Tibial nerve (tissue), 4 donors: ENCODE data around the gene FOXJ2. TPM values are rescaled to one million over a fixed set of nuclear protein-coding genes. Genes with fewer than 3 reads are reported as not detected.

Source experiments
- DNase-seq, 2 donors: peaks; one replicate each; pipeline ENCODE4 v3.0.0-alpha.2; 2019; ENCODE audit warnings: low spot score in 2 of 2
- H3K27ac ChIP-seq, 4 donors: fragments of 200-600 bp; sonication (generic) in 3 of 4; one replicate each; pipeline ENCODE4 v1.5.1; 2017 to 2019; ENCODE audit warnings: mild to moderate bottlenecking in 1 of 4
- H3K27me3 ChIP-seq, 2 donors: fragments of 200-600 bp; sonication (generic) in 1 of 2; one replicate each; pipeline versions ENCODE4 v1.5.1 to v1.6.0; 2017 to 2019
- H3K36me3 ChIP-seq, 3 donors: fragments of 200-600 bp; sonication (generic); one replicate each; pipeline ENCODE4 v1.5.1; 2018 to 2019
- H3K4me1 ChIP-seq, 4 donors: fragments of 200-600 bp; sonication (generic) in 3 of 4; one replicate each; pipeline ENCODE4 v1.5.1; 2017 to 2019
- H3K4me3 ChIP-seq, 4 donors: fragments of 200-600 bp; sonication (generic) in 3 of 4; one replicate each; pipeline ENCODE4 v1.5.1; 2017 to 2019; ENCODE audit warnings: mild to moderate bottlenecking in 1 of 4, moderate library complexity in 1 of 4
- H3K9me3 ChIP-seq, 4 donors: fragments of 200-600 bp; sonication (generic) in 3 of 4; one replicate each; pipeline ENCODE4 v1.5.1; 2017 to 2019
- CTCF ChIP-seq, 5 experiments: fragments of 200-600 bp in 3 of 5; fragments of 450-650 bp in 2 of 5; sonication (generic) in 3 of 5; IDR thresholded peaks; one replicate each; pipeline ENCODE4 v1.5.1; 2016 to 2019; ENCODE audit warnings: antibody characterized with exemption in 5 of 5, mild to moderate bottlenecking in 3 of 5, moderate library complexity in 2 of 5
- EP300 ChIP-seq, 2 donors: sonication (generic); formaldehyde crosslinking; IDR thresholded peaks; one replicate each; pipeline ENCODE4 v1.6.1; 2017; ENCODE audit warnings: antibody characterized with exemption in 2 of 2, mild to moderate bottlenecking in 1 of 2
- POLR2A ChIP-seq, 2 donors: fragments of 450-650 bp; IDR thresholded peaks; one replicate each; pipeline ENCODE4 v1.6.1; 2017; ENCODE audit warnings: antibody characterized with exemption in 2 of 2, mild to moderate bottlenecking in 2 of 2, moderate library complexity in 2 of 2
- WGBS, 2 donors: methylation state at CpG; one replicate each; pipeline ENCODE4 v1.1.5; 2018; 5-methylcytosine and 5-hydroxymethylcytosine counted together
- total RNA-seq, 4 donors: library from RNA; depleted of rRNA; stranded (reverse); fragments of >200 nt; gene quantifications; one replicate each; pipeline ENCODE4 v1.1.0, GENCODE V29; 2016

Gene FOXJ2
- total RNA-seq, 4 donors from 2014 or later, result 19.4 to 24.7 (median 20.1) TPM

- Histone ChIP-seq H3K27me3 (no peaks in the 10 kb centered on the region), H3K36me3 (no peaks in the 10 kb centered on the region), H3K4me1 (peaks cover 0 to 47% (median 25%) of the 10 kb centered on the region in 4 donors), H3K4me3 (peak overlapping the region; percentile 66 to 99 (median 92)), H3K27ac (peak overlapping the region; percentile 87 to 99 (median 96)), H3K9me3 (no peaks in the 10 kb centered on the region)
- TF ChIP-seq CTCF (IDR thresholded peaks at IDR 0.05), result no peak
- no peak for TF ChIP-seq EP300 (IDR thresholded peaks at IDR 0.05)
- DNase-seq, result no peak
- 44 to 51% methylated on average over 5 of the region's 5 CpGs for WGBS, 2 donors
Measured at GRCh38 chr12:8031872-8032241, 659 bp upstream of the FOXJ2 start.

GRCh38 chr12:8033153-8034044 is 883 bp downstream of the FOXJ2 start:
- TF ChIP-seq EP300 (IDR thresholded peaks at IDR 0.05) (peak in 1 of 2 donors; percentile 68), CTCF (IDR thresholded peaks at IDR 0.05) (no peak), POLR2A (IDR thresholded peaks at IDR 0.05) (peak in 1 of 2 donors; percentile 53)
- H3K9me3 ChIP-seq, result no peaks in the 10 kb centered on the region
- no peaks in the 10 kb centered on the region for H3K36me3 ChIP-seq
- peak; percentile 48 to 65 for DNase-seq
- no peaks in the 10 kb centered on the region for H3K27me3 ChIP-seq
- H3K4me3 ChIP-seq, result peak overlapping the region; percentile 85 to 99 (median 94)
- H3K4me1 ChIP-seq, result peaks cover 0 to 63% (median 40%) of the 10 kb centered on the region in 4 donors
- WGBS, 2 donors, result 4 to 5% methylated on average over 15 of the region's 17 CpGs
- H3K27ac ChIP-seq, result peak overlapping the region; percentile 87 to 99 (median 96)

- Histone ChIP-seq H3K9me3 (no peaks in the 10 kb centered on the region), H3K4me3 (peak overlapping the region in 3 of 4 donors; percentile 91 to 99 (median 98)), H3K4me1 (peaks cover 0 to 76% (median 47%) of the 10 kb centered on the region in 4 donors), H3K36me3 (peaks cover 0 to 5% (median 0%) of the 10 kb centered on the region in 3 donors), H3K27me3 (no peaks in the 10 kb centered on the region), H3K27ac (peak overlapping the region in 2 of 4 donors; percentile 66 to 99)
- DNase-seq, result no peak
- TF ChIP-seq POLR2A (IDR thresholded peaks at IDR 0.05) (no peak), EP300 (IDR thresholded peaks at IDR 0.05) (no peak), CTCF (IDR thresholded peaks at IDR 0.05) (no peak)
Measured at GRCh38 chr12:8034802-8035201, 2.3 kb downstream of the FOXJ2 start.

- H3K4me3 ChIP-seq, result peak overlapping the region in 1 of 4 donors; percentile 3
- no peak for DNase-seq
Measured at GRCh38 chr12:8035440-8036010, 3.0 kb downstream of the FOXJ2 start.

More at GRCh38 chr12:8035440-8036010, 3.0 kb downstream of the FOXJ2 start:
- Histone ChIP-seq H3K4me1 (peaks cover 0 to 76% (median 47%) of the 10 kb centered on the region in 4 donors), H3K36me3 (peaks cover 0 to 12% (median 0%) of the 10 kb centered on the region in 3 donors), H3K9me3 (no peaks in the 10 kb centered on the region), H3K27ac (peak overlapping the region in 2 of 4 donors; percentile 66 to 99), H3K27me3 (no peaks in the 10 kb centered on the region)
- 67 to 70% methylated on average over 5 of the region's 5 CpGs for WGBS, 2 donors
- TF ChIP-seq CTCF (IDR thresholded peaks at IDR 0.05), result no peak
- TF ChIP-seq EP300 (IDR thresholded peaks at IDR 0.05), result no peak
- no peak for TF ChIP-seq POLR2A (IDR thresholded peaks at IDR 0.05)
